Measurements from ENCODE around the gene MINDY4.

GRCh38 chr7:30922596-30922995 is 151.4 kb downstream of the MINDY4 start:
- no peak for TF ChIP-seq CTCF (IDR thresholded peaks at IDR 0.05)
- TF ChIP-seq POLR2A (IDR thresholded peaks at IDR 0.05): no peak
